Measurements from ENCODE around the gene VSIG1. TPM values are rescaled to one million over a fixed set of nuclear protein-coding genes. Genes with fewer than 3 reads are reported as not detected.

VSIG1 gene
- total and polyA plus RNA-seq, 4 donors, result not detected

DNA sequence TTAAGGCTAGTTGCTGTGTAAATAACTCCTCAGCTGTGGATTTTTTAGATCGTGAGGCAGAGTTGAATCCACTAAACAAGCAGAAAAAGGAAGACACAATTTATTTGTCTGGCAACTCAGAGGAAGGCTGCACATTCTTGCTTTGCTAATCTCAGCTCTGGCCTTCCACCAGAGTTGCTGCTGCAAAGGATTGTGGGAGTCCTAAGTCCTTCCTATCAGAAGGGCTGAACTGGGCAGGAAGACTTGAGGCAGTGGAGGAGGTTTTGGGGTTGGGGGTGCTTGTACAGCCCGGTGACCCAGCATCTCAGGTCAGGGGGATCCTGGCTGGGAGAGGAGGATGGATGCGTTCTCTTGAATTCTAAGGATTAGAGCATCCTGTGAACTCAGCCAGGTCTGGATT is 11.0 kb upstream of the VSIG1 start:
- WGBS, result 72% methylated on average over 3 of the region's 3 CpGs
- TF ChIP-seq RAD21 (IDR thresholded peaks at IDR 0.05) (no peak), RXRA (IDR thresholded peaks at IDR 0.05) (no peak), JUND (IDR thresholded peaks at IDR 0.05) (no peak), SP1 (IDR thresholded peaks at IDR 0.05) (no peak), YY1 (IDR thresholded peaks at IDR 0.05) (no peak), HNF4G (IDR thresholded peaks at IDR 0.05) (no peak), EGR1 (IDR thresholded peaks at IDR 0.05; ENCODE audit: low read depth in 2 of 2) (no peak), NR2F2 (IDR thresholded peaks at IDR 0.05) (no peak), FOXA1 (IDR thresholded peaks at IDR 0.05) (no peak), HNF4A (conservative IDR thresholded peaks at IDR 0.05) (no peak)
- TF ChIP-seq, protein P1, sequence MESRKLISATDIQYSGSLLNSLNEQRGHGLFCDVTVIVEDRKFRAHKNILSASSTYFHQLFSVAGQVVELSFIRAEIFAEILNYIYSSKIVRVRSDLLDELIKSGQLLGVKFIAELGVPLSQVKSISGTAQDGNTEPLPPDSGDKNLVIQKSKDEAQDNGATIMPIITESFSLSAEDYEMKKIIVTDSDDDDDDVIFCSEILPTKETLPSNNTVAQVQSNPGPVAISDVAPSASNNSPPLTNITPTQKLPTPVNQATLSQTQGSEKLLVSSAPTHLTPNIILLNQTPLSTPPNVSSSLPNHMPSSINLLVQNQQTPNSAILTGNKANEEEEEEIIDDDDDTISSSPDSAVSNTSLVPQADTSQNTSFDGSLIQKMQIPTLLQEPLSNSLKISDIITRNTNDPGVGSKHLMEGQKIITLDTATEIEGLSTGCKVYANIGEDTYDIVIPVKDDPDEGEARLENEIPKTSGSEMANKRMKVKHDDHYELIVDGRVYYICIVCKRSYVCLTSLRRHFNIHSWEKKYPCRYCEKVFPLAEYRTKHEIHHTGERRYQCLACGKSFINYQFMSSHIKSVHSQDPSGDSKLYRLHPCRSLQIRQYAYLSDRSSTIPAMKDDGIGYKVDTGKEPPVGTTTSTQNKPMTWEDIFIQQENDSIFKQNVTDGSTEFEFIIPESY (IDR thresholded peaks at IDR 0.05), result no peak
- TF ChIP-seq, protein P2, sequence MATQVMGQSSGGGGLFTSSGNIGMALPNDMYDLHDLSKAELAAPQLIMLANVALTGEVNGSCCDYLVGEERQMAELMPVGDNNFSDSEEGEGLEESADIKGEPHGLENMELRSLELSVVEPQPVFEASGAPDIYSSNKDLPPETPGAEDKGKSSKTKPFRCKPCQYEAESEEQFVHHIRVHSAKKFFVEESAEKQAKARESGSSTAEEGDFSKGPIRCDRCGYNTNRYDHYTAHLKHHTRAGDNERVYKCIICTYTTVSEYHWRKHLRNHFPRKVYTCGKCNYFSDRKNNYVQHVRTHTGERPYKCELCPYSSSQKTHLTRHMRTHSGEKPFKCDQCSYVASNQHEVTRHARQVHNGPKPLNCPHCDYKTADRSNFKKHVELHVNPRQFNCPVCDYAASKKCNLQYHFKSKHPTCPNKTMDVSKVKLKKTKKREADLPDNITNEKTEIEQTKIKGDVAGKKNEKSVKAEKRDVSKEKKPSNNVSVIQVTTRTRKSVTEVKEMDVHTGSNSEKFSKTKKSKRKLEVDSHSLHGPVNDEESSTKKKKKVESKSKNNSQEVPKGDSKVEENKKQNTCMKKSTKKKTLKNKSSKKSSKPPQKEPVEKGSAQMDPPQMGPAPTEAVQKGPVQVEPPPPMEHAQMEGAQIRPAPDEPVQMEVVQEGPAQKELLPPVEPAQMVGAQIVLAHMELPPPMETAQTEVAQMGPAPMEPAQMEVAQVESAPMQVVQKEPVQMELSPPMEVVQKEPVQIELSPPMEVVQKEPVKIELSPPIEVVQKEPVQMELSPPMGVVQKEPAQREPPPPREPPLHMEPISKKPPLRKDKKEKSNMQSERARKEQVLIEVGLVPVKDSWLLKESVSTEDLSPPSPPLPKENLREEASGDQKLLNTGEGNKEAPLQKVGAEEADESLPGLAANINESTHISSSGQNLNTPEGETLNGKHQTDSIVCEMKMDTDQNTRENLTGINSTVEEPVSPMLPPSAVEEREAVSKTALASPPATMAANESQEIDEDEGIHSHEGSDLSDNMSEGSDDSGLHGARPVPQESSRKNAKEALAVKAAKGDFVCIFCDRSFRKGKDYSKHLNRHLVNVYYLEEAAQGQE (IDR thresholded peaks at IDR 0.05), result no peak
- TF ChIP-seq, protein P3, sequence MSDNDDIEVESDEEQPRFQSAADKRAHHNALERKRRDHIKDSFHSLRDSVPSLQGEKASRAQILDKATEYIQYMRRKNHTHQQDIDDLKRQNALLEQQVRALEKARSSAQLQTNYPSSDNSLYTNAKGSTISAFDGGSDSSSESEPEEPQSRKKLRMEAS (IDR thresholded peaks at IDR 0.05), result no peak
- TF ChIP-seq, protein P4, sequence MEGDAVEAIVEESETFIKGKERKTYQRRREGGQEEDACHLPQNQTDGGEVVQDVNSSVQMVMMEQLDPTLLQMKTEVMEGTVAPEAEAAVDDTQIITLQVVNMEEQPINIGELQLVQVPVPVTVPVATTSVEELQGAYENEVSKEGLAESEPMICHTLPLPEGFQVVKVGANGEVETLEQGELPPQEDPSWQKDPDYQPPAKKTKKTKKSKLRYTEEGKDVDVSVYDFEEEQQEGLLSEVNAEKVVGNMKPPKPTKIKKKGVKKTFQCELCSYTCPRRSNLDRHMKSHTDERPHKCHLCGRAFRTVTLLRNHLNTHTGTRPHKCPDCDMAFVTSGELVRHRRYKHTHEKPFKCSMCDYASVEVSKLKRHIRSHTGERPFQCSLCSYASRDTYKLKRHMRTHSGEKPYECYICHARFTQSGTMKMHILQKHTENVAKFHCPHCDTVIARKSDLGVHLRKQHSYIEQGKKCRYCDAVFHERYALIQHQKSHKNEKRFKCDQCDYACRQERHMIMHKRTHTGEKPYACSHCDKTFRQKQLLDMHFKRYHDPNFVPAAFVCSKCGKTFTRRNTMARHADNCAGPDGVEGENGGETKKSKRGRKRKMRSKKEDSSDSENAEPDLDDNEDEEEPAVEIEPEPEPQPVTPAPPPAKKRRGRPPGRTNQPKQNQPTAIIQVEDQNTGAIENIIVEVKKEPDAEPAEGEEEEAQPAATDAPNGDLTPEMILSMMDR (IDR thresholded peaks at IDR 0.05; ENCODE audit: low read depth, low read length, missing input control), result no peak
- TF ChIP-seq, protein P5, sequence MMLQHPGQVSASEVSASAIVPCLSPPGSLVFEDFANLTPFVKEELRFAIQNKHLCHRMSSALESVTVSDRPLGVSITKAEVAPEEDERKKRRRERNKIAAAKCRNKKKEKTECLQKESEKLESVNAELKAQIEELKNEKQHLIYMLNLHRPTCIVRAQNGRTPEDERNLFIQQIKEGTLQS (IDR thresholded peaks at IDR 0.05), result no peak
- Histone ChIP-seq H3K4me3 (ENCODE audit: low read depth in 1 of 3, low read length in 3 of 3) (no peak overlapping the region), H3K9me3 (ENCODE audit: control insufficient read depth in 4 of 4, low read length in 3 of 4) (no peaks in the 10 kb centered on the region), H3K27ac (ENCODE audit: low read depth in 1 of 2, low read length in 2 of 2) (no peak overlapping the region), H3K9ac (ENCODE audit: low read depth in 1 of 2, low read length in 2 of 2) (no peak overlapping the region), H3K36me3 (ENCODE audit: control insufficient read depth in 4 of 4, insufficient read depth in 3 of 4, low read depth in 1 of 4, low read length in 3 of 4) (no peaks in the 10 kb centered on the region), H3K4me1 (ENCODE audit: control insufficient read depth in 4 of 4, insufficient read depth in 4 of 4, low read length in 3 of 4) (no peaks in the 10 kb centered on the region), H3K27me3 (ENCODE audit: control insufficient read depth in 4 of 4, insufficient read depth in 4 of 4, low read length in 3 of 4) (peaks cover 0 to 3% (median 0%) of the 10 kb centered on the region in 4 donors)
- no peak for DNase-seq (ENCODE audit: low spot score)

DNA sequence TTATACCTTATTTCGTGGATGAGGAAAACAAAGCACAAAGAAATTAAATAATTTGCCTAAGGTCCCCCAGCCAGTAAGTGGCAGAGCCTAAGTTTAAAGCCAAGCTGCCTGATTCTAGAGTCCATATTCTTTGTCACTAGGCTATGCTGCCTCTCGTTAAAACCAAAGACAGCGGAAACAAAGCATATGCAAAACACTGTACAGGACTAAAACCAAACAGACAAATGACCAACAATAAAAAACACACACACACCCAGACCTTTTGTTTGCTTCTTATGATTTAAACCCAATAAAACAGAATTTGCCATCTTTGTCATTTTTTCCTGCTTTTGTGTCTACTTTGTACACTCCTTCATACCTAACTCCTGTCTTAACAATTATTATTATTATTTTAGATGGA is 10.1 kb upstream of the VSIG1 start:
- no peak for TF ChIP-seq FOXA2 (IDR thresholded peaks at IDR 0.05)
- no peak for TF ChIP-seq EGR1 (IDR thresholded peaks at IDR 0.05; ENCODE audit: low read depth in 2 of 2)
- TF ChIP-seq YY1 (IDR thresholded peaks at IDR 0.05), result no peak
- TF ChIP-seq, protein P1 (IDR thresholded peaks at IDR 0.05), result no peak
- H3K27me3 ChIP-seq (ENCODE audit: control insufficient read depth in 4 of 4, insufficient read depth in 4 of 4, low read length in 3 of 4), result peaks cover 0 to 5% (median 0%) of the 10 kb centered on the region in 4 donors
- H3K36me3 ChIP-seq (ENCODE audit: control insufficient read depth in 4 of 4, insufficient read depth in 3 of 4, low read depth in 1 of 4, low read length in 3 of 4), result no peaks in the 10 kb centered on the region
- DNase-seq (ENCODE audit: low spot score), result no peak
- no peak overlapping the region for H3K4me3 ChIP-seq (ENCODE audit: low read depth in 1 of 3, low read length in 3 of 3)
- no peaks in the 10 kb centered on the region for H3K4me1 ChIP-seq (ENCODE audit: control insufficient read depth in 4 of 4, insufficient read depth in 4 of 4, low read length in 3 of 4)
- H3K9ac ChIP-seq (ENCODE audit: low read depth in 1 of 2, low read length in 2 of 2), result no peak overlapping the region
- 80% methylated on average over 3 of the region's 3 CpGs for WGBS
- no peak overlapping the region for H3K27ac ChIP-seq (ENCODE audit: low read depth in 1 of 2, low read length in 2 of 2)
- H3K9me3 ChIP-seq (ENCODE audit: control insufficient read depth in 4 of 4, low read length in 3 of 4), result no peaks in the 10 kb centered on the region

Data from liver (tissue), 9 donors.